Adipose tissue (tissue), 3 donors: Measurements from ENCODE around the gene TBX4. TPM values are rescaled to one million over a fixed set of nuclear protein-coding genes. Genes with fewer than 3 reads are reported as not detected.

ENCODE experiments used
- H3K27ac ChIP-seq: one replicate; pipeline ENCODE4 v1.5.1; 2013; ENCODE audit warnings: low read depth, low read length
- WGBS, 3 donors: extraction: QIAGEN DNeasy Blood & Tissue Kit; methylation state at CpG; one replicate each; pipeline ENCODE4 v1.1.7; 2013; 5-methylcytosine and 5-hydroxymethylcytosine counted together
- polyA plus RNA-seq, 3 donors: library from polyadenylated mRNA; stranded (reverse); fragments of 200-250 nt; gene quantifications; one replicate each; pipeline ENCODE4 v1.2.3, GENCODE V29; 2013
- donor health status: healthy with polysubstance abuse.
- donor health status: Bipolar disorder and iron deficiency.
- donor health status: healthy.

Gene TBX4
- polyA plus RNA-seq, result under 1 TPM in 2 of 3 donors, not detected in 1; 0.06 TPM

DNA sequence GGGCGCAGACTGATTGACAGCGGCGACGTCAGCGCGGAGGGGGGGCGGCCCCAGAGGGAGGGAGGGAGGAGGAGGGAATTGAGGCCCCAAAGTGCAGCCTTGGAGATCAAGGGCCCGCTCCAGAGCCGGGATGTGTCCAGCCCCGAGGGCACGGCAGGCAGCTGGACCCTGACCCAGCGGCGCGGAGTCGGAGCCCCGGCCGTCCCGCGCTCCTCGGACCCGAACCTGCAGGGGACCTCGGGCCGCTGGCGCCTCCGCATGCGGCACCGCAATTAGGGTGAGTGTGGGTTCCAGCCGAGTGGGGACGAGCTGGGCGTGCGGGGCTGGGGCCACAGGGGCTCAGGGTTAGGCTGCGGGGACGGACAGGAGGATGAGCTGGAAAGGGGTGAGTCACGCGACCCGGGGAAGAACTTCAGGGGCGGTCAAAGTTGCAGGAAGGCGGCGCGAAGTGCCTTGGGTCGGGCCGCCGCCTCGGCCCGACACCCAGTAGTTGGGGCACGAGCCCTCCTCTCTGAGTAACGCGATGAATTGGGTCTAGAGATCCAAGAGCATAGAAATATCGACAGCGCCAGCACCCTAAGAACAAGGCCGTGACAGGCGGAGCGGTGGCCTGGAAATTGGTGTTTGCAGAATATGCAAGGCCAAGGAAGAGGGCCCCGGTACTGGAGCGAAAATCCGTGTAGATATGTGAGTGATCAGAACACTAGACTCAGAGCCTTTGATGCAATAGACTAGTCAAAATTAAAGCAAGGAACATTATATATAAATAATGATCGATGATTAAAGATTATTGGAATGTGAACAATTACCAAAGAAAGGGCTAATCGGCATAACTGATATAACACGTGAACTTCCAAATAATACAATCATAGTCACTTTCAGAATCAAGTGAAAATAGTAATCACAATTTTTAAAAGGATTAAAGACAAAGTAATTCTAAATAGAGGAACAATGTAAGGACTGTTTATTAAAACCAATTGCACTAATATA lies at the start of gene TBX4:
TBX4 (plus strand) TSS at position 122 of the 990 bp plus-strand sequence. CDS start 4,069 bp downstream, outside the sequence.
- 12 to 14% (median 13%) methylated on average over 50 to 58 of the region's 59 CpGs for WGBS, 3 donors
- H3K27ac ChIP-seq, result no peak within 1 kb of the TSS

DNA sequence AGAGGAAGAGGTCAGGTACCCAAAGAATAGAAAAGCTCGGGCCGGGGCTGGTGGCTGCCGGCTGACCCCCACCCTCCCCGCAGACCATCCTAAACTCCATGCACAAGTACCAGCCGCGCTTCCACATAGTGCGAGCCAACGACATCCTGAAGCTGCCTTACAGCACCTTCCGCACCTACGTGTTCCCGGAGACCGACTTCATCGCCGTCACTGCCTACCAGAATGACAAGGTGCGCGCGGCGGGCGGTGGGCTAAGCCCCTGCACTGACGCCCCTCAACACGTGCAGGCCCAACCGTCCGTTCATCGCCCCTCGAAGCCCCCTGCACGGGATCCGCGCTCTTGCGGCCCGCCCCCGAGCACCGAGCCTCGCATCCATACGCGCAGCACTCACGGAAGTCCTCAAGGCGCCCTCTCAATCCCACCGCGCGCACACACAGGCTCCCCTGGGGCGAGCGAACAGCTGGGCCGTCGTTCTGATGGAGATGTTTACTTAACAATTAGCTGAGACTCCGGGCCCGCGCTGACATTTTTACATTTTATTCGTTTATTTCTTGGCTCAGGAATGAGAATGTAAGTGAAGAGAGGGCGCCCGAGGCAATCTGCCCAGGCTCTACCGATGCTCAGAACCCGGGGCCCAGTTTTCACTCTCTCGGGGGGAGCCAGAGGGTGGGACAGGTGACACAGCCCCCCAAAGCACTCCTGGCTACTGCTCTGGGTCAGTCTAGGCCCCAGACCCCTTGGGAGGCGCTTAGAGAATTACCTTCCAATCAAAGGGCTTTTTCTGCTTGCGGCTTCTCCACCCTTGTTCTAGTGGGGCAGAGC lies 49.0 kb upstream of the TBX4 start:
- H3K27ac ChIP-seq, result no peak overlapping the region
- WGBS, 3 donors, result 14 to 30% (median 28%) methylated on average over 55 of the region's 55 CpGs

DNA sequence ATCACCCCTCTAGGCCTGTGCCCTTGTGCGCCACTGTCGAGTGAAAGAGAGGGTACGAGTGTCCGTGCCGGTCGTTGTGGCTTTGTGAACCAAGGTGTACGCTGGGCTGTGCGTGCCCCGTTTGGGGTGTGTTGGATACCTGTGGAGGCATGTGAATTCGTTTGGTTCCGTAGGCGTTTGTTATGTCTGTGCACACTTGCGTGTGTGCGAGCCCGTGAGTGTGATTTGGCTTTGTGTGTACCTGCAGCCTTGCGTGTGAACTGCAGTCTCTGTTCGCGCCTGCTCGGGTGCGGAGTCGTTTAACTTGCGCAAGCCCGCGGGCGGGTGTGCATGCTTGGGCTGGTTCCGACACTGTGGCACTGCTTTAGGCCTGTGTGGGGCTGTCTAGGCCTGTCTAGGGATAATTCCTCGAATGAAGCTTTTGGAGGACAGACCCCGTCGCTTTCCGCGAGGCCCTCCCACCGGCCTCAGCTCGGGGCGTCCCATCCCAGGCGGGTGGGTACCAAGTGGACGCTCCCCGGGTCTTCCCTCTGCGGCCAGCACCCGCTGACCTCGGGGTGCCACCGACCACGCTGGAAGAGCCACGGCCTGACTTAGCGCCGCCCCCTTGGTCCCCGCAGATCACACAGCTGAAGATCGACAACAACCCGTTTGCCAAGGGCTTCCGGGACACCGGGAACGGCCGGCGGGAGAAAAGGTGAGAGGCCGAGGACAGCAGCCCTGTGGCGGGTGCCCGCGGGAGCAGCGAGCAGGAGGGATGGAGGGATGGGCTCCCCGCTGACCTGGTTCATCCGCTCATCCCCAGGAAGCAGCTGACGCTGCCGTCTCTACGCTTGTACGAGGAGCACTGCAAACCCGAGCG lies 48.2 kb upstream of the TBX4 start:
- H3K27ac ChIP-seq, result no peak overlapping the region
- 12 to 27% (median 27%) methylated on average over 66 of the region's 66 CpGs for WGBS, 3 donors

DNA sequence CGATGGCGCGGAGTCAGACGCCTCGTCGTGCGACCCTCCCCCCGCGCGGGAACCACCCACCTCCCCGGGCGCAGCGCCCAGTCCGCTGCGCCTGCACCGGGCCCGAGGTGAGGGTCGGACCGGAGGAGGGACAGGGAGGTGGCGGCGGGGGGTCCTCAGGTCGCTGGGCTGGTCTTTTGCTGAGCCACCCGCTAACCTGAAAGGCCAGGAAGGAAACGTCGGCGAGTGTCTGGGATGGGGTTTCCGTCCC lies 47.6 kb upstream of the TBX4 start:
- H3K27ac ChIP-seq, result no peak overlapping the region
- WGBS, 3 donors, result 13 to 28% (median 20%) methylated on average over 13 to 27 of the region's 27 CpGs

DNA sequence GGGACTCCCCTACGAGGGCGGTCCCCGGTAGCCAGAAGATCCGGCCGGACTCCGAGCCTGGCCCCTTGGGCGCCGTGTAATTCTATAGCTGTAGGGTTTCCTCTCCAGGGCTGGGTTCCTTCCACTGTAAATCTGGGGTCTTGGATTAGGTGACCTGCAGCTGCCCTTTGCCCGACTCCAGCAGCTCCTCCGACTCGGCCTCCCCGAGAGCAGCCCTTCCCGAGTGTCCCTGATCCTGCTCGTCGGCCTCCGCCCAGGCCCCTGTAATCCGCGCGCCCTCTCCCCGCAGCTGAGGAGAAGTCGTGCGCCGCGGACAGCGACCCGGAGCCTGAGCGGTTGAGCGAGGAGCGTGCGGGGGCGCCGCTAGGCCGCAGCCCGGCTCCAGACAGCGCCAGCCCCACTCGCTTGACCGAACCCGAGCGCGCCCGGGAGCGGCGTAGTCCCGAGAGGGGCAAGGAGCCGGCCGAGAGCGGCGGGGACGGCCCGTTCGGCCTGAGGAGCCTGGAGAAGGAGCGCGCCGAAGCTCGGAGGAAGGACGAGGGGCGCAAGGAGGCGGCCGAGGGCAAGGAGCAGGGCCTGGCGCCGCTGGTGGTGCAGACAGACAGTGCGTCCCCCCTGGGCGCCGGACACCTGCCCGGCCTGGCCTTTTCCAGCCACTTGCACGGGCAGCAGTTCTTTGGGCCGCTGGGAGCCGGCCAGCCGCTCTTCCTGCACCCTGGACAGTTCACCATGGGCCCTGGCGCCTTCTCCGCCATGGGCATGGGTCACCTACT lies 47.1 kb upstream of the TBX4 start:
- 12 to 29% (median 23%) methylated on average over 68 to 71 of the region's 71 CpGs for WGBS, 3 donors
- H3K27ac ChIP-seq, result no peak overlapping the region

DNA sequence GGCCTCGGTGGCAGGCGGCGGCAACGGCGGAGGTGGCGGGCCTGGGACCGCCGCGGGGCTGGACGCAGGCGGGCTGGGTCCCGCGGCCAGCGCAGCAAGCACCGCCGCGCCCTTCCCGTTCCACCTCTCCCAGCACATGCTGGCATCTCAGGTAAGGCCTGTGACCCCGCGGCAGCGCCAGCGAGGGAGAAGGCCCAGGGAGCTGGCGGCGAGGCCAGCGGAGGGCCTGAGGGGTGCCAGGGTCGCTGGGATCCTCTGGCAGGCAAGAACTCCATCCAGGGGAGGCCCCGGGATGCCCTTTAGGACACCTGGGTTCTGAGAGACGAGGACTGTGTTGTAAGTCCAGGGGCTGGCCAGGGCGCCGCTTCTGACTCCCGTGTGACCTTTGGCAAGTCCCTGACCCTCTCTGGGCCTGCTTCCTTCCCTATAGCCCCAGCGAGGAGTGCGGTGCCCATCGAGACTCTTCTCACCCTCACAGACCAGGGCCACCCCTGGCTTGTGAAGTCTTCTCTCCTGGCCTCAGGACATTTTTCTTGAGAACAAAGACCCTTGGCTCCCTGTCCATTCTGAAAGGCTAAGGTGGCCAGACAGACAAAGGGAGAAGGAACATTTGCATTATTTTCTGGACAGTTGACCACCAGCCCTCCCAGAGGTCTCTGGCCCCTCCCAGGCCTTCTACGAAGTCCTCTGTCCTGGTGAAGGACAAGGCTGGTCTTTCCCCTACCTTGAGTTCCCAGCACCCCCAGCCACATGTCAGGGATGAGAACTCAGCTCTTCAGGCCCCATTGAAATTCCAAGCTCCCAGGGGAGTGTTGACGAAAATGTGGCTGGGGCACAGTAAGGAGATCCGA lies 46.3 kb upstream of the TBX4 start:
- WGBS, 3 donors, result 41 to 50% (median 46%) methylated on average over 32 to 37 of the region's 37 CpGs
- no peak overlapping the region for H3K27ac ChIP-seq

DNA sequence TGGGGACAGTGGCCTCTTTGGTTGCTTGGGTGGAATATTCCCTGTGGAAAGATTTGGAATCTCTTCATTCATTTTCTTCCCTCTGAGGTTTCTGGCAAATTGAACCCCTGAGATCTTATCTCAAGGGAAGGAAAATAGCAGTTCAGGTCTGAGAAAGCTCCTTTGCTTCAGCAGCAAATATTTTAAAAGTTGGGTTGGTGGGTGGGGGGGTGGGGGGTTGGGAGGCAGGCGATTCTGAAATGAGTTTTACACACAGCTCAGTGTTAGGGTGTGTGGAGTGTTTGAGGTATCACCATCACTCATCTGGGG lies 45.7 kb upstream of the TBX4 start:
- 44 to 57% (median 52%) methylated on average over 1 of the region's 1 CpG for WGBS, 3 donors
- no peak overlapping the region for H3K27ac ChIP-seq

DNA sequence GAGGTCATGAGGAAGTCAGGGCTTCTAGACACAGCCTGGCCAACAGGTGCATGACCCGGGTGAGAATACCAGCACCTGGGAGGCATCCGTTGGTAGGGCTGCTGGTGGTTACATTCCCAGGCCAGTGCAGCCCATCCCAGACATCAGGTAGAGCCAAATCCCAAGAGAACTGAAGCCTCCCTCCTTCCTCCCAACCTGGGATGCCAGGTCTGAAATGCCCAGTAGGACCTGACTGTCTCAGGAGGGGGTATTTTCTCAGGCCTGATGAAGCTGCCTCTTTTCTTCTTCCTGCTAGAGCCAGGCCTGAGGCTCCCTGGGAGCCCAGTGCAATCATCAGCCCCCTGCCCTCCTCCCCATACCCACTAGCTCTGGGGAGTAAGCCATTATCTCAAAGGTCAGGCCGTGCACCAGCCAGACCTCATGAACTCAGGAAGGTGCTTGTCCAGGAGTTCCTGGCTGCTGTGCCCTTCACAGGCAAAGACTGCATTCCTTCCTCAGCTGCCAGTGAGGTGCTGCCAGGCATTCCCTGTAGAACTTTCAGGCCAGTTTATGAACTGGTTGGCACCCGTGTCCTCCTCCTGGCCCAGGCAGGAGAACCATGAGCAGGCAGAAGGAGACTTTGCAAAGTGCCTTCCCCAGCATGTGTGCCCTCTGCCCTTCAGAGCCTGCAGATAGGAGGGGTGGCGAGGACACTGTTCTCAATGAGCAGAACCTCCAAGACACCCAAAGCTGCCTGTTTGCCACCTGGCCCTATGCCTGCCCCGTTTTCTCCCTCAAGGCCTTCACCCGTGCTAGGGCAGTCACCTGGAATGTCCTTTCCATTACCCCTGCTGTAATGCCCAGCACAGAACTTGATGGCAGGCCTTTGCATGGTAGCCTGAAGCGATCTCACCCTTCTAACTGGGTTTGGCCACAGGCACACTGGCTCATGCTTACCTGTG lies 45.0 kb upstream of the TBX4 start:
- 54 to 64% (median 62%) methylated on average over 8 of the region's 8 CpGs for WGBS, 3 donors
- H3K27ac ChIP-seq, result no peak overlapping the region

DNA sequence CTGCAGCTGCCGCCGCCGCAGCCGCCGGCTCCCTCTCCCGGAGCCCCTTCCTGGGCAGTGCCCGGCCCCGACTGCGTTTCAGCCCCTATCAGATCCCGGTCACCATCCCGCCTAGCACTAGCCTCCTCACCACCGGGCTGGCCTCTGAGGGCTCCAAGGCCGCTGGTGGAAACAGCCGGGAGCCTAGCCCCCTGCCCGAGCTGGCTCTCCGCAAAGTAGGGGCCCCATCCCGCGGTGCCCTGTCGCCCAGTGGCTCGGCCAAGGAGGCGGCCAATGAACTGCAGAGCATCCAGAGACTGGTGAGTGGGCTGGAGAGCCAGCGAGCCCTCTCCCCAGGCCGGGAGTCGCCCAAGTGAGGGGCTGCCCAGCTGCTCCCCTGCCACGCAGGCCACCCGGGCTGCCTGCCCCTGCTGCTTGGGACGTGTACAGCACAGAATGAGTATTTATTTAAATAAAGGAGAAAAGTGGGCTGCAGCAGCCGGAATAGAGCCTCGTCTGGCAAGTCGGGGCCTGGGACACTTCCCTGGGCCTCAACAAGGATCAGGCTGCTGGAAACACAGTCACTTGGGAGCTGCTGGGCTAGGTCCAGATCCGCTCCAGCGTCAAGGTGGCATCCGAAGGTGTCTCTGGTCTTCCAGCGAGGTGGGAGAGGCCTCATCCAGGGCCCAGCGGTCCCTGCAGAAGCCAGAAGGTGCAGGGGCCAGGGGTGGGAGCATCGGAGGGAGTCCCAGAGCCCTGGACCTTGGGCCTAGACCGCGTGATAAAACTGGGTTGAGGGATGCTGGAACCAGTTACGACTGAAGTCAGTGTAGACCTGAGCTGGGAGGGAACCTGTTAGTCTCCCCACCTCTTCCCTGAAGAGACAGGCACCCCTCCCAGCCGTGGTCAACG lies 43.8 kb upstream of the TBX4 start:
- H3K27ac ChIP-seq, result no peak overlapping the region
- WGBS, 3 donors, result 39 to 43% (median 43%) methylated on average over 38 to 41 of the region's 41 CpGs

DNA sequence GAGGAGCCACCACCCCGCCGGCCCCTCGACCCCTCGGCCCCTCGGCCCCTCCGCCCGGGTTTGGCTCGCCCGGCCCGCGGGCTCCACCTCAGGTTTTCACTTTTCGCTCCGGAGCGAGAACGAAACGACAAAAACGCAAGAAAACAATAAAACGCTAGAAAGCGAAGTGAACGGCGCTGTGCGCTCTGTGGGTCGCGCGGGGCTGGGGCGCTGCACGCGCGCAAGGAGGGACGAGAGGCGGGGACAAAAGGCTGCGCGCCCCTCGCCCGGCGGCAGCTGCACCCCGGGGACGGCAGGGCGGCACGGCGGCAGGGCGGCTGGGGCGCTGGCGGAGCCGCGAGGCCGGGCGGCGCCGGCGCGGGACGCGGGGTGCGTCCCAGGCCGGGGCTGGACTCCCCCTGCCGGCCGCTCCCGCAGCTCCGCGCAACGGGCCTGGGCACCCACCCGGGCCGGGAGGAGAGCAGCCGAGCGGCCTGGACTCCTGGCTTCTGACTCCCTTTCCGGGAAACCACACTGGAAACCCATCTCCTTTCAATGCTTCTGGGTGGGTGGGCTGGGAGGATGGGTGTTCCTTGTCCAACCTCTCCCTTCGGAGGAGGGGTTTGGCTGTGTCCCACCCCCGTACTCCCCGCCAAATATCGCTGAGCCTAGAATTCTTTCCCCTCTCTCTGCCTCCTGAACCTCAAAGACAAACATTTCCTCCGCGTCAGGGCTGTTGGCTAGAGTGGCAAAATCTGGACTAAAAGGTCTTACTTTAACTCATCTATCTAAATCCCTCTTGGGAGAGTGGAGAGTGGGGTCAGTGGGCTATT lies 42.7 kb upstream of the TBX4 start:
- 1% methylated on average over 49 to 73 of the region's 73 CpGs for WGBS, 3 donors
- no peak overlapping the region for H3K27ac ChIP-seq

DNA sequence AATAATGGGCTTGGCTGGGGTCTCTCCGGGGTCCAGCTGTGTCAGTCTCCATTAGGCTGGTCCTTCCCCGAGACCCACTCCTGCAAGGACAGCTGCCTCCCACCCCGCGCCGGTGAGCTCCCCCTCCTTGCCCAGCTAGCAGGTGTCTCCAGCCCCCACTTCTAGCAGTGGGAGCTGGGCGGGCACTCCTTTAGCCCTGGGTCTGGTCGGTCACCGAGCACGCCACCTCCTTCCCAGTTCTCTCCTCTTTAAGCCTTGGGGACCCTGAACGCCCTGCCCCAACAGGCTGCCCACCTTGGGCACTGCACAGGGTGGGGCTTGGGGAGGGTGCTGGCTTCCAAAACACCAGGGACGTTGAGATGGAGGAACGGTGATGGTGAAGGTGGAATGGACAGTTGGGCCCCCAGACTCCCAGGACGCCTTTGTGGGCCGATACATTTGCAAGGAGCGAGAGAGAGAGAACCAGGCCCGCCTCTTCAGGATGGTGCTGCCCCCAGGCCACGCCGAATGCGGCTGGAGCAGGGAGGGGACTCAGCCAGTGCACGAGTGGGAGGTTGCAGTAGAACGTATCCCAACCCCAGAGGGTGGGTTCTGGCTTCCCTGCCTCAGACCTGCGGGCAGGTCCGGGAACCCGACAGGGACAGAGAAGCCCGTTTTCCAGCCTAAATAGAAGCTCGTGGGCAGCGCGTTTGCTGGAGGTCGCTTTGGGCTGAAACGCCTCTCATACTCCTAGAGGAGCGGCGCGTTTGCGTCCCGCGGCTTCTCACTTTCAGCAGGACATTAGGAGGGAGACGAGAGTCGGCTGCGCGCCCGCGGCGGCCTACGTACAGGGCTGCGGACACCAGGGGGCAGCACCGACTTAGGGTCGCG lies 41.8 kb upstream of the TBX4 start:
- WGBS, 3 donors, result 11 to 19% (median 13%) methylated on average over 36 to 48 of the region's 48 CpGs
- H3K27ac ChIP-seq, result no peak overlapping the region

DNA sequence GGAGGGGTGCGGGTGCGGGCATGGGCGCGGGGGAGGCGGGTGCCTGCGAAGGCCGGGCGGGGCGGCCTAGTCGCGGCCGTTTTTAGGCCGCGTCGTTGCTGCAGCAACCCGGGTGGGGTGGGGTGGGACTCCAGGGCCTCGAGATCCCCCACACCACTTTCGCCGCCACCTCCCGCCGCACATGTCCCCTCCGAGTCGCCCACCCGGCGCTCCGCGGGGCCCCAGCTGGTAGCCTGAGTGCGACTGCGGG lies 41.3 kb upstream of the TBX4 start:
- WGBS, 3 donors, result 3 to 9% (median 4%) methylated on average over 16 to 29 of the region's 29 CpGs
- no peak overlapping the region for H3K27ac ChIP-seq

DNA sequence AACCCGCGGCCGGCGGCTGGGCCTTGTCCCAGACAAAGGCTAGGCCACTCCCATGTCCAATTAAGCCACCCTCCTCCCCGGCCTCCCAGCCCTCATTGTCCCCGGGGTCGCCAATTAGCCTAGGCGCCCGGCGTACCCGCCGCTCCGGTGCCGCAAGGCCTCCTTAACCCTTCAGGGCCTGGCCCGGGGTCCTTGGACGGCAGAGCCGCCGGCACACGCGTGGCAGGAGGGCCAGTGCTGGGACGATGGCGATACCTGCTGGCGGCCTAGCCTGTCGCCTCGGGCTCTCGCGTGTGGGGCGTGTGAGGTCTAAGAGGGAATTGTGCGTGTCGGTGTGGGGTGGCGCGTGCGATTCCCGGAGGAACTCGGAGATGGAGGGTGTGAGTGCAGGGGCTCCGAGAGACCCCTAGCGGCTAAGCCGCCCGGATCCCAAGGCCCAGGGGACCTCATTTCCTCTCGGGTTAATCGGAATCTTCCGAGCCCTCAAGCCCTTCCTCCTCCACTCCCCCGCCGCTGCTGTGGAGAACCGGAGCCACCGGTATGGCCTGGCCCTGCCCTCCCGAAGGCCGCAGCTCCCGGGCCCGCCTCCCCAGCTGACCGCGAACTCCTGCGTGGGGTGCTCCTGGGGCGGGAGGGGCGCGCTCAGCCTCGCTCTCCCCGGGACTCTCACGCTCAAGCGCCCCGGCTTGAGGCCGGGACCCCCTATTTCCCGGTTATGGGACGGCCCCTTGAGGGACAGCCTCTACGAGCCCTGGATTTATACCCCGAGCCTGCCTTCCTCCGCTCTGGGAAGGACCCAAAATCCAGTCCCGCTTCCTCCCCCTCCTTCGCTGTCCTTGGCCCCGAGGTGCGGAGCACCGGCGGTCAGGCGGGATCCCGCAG lies 40.7 kb upstream of the TBX4 start:
- no peak overlapping the region for H3K27ac ChIP-seq
- 2 to 3% (median 2%) methylated on average over 75 of the region's 75 CpGs for WGBS, 3 donors
